PC-3 (cell line): ENCODE results near the gene NAV2. TPM values are rescaled to one million over a fixed set of nuclear protein-coding genes. Genes with fewer than 3 reads are reported as not detected.

Source experiments
- ATAC-seq: fragments of 200-7000 bp; cut with Tn5 transposase; 2 replicates; pipeline ENCODE4 v1.9.1; 2020; ENCODE audit warnings: mild to moderate bottlenecking, moderate library complexity
- BruUV-seq: library from RNA; stranded (reverse); fragments of 400-500 nt; replicated peaks from 2 replicates; lab custom pipeline; 2021; lab: Mats Ljungman, UMichigan
- CTCF ChIA-PET: fragments of 300-600 bp; sonication (Branson Sonifier 250); formaldehyde crosslinking; loops from one replicate; lab custom pipeline; 2022; ENCODE audit warnings: antibody characterized with exemption; lab: Charles Lee
- POLR2A ChIA-PET: fragments of 300-600 bp; sonication (Branson Sonifier 250); formaldehyde crosslinking; loops from one replicate; lab custom pipeline; 2022; ENCODE audit warnings: antibody characterized with exemption; ENCODE audit not compliant: unreplicated experiment; lab: Charles Lee
- DNase-seq: peaks from one replicate; pipeline ENCODE4 v3.0.0-alpha.2; 2015
- H2AFZ ChIP-seq: fragments of 300-600 bp; sonication (generic); 2 replicates; pipeline ENCODE4 v1.6.0; 2016; ENCODE audit warnings: antibody characterized with exemption, low read length
- H3F3A ChIP-seq: fragments of 300-600 bp; sonication (generic); one replicate; pipeline ENCODE4 v1.6.0; 2017; ENCODE audit warnings: antibody characterized with exemption, low read length, control low read depth, mild to moderate bottlenecking; ENCODE audit not compliant: unreplicated experiment
- H3K27ac ChIP-seq: fragments of 300-600 bp; sonication (generic); 2 replicates; pipeline ENCODE4 v1.5.1; 2016; ENCODE audit warnings: mild to moderate bottlenecking, low read length
- H3K27me3 ChIP-seq: fragments of 300-600 bp; sonication (generic); 2 replicates; pipeline ENCODE4 v1.6.1; 2016; ENCODE audit warnings: low read length, mixed read lengths
- H3K36me3 ChIP-seq: fragments of 300-600 bp; sonication (generic); 2 replicates; pipeline ENCODE4 v1.6.1; 2016; ENCODE audit warnings: low read depth, mixed run types, low read length, mixed read lengths
- H3K4me1 ChIP-seq: fragments of 300-600 bp; sonication (generic); 2 replicates; pipeline ENCODE4 v1.5.1; 2016; ENCODE audit warnings: low read length; ENCODE audit not compliant: insufficient read depth
- H3K4me2 ChIP-seq: fragments of 300-600 bp; sonication (generic); 2 replicates; pipeline ENCODE4 v1.6.0; 2016; ENCODE audit warnings: low read length
- H3K4me3 ChIP-seq: fragments of 300-600 bp; sonication (generic); 2 replicates; pipeline ENCODE4 v1.5.1; 2016; ENCODE audit warnings: mild to moderate bottlenecking, low read length, mixed read lengths
- H3K79me2 ChIP-seq: fragments of 300-600 bp; sonication (generic); 2 replicates; pipeline ENCODE4 v1.6.1; 2017; ENCODE audit warnings: low read length, mixed read lengths
- H3K9ac ChIP-seq: fragments of 300-600 bp; sonication (generic); 2 replicates; pipeline ENCODE4 v1.6.0; 2016; ENCODE audit warnings: mild to moderate bottlenecking, low read length
- H3K9me2 ChIP-seq: fragments of 300-600 bp; sonication (generic); replicated peaks from 2 replicates; pipeline ENCODE4 v1.6.1; 2016; ENCODE audit warnings: mixed run types, low read length, mixed read lengths
- H3K9me3 ChIP-seq: fragments of 300-600 bp; sonication (generic); 2 replicates; pipeline ENCODE4 v1.6.1; 2016; ENCODE audit warnings: low read length, mixed read lengths
- H4K20me1 ChIP-seq: fragments of 300-600 bp; sonication (generic); 2 replicates; pipeline ENCODE4 v1.6.1; 2016; ENCODE audit warnings: low read length, mixed read lengths
- EZH2 ChIP-seq: fragments of 300-600 bp; sonication (generic); IDR thresholded peaks from one replicate; pipeline ENCODE4 v1.6.1; 2017; ENCODE audit warnings: antibody characterized with exemption, mild to moderate bottlenecking, low read length; ENCODE audit not compliant: unreplicated experiment
- EZH2phosphoT487 ChIP-seq: fragments of 300-600 bp; sonication (generic); IDR thresholded peaks from 2 replicates; pipeline ENCODE4 v1.6.1; 2018; ENCODE audit warnings: mild to moderate bottlenecking, antibody characterized with exemption, low read length, borderline replicate concordance
- intact Hi-C: fragments of 100-400 bp; cut with micrococcal nuclease; formaldehyde crosslinking; loops from 2 replicates; pipeline ENCODE4 v1.9.0; 2023
- total RNA-seq: library from RNA; depleted of rRNA; stranded (reverse); fragments of >200 nt; gene quantifications from 2 replicates; pipeline ENCODE4 v1.2.3, GENCODE V29; 2014
- TF ChIP-seq, protein P1 (sequence below): fragments of 300-600 bp; sonication (generic); conservative IDR thresholded peaks from 2 replicates; pipeline ENCODE4 v1.5.1; 2017; ENCODE audit warnings: antibody characterized with exemption, low read depth, mild to moderate bottlenecking, low read length

The NAV2 gene
- total RNA-seq, 1 experiment from 2014 or later, result 10.4 TPM

DNA sequence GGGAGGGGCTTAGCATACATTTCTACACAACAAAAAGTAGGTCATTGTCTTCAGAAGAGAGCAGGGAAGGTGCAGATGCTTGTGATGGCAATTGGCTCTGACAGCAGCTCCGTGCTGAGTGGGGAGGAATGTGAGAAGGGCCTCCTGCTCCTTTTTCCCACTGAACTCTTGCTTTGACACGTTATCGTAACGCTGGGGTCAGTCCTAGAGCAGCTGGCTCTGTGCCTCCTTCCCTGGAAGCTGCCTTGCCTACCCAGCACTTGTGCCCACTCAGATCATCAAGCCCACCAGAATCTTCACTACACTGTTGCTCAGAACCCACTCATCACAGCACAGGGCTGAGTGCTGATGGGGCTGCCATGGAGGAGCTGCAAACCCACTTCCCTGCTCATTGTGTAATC is 14.9 kb upstream of the NAV2 start:
- BruUV-seq, result no TSS peak
- ATAC-seq (no peak), DNase-seq (no peak)
- Histone ChIP-seq H3F3A (no peaks in the 10 kb centered on the region), H3K9me2 (no peaks in the 10 kb centered on the region), H2AFZ (no peak overlapping the region), H3K27me3 (no peaks in the 10 kb centered on the region), H3K79me2 (no peaks in the 10 kb centered on the region), H3K4me2 (no peak overlapping the region), H3K4me3 (no peak overlapping the region), H3K4me1 (no peaks in the 10 kb centered on the region), H3K27ac (no peak overlapping the region), H3K36me3 (no peaks in the 10 kb centered on the region), H4K20me1 (no peaks in the 10 kb centered on the region), H3K9me3 (no peaks in the 10 kb centered on the region), H3K9ac (no peak overlapping the region)
- intact Hi-C loops, result no loop called here
- CTCF ChIA-PET, result no interaction called here
- POLR2A ChIA-PET, result no interaction called here
- TF ChIP-seq, protein P1, sequence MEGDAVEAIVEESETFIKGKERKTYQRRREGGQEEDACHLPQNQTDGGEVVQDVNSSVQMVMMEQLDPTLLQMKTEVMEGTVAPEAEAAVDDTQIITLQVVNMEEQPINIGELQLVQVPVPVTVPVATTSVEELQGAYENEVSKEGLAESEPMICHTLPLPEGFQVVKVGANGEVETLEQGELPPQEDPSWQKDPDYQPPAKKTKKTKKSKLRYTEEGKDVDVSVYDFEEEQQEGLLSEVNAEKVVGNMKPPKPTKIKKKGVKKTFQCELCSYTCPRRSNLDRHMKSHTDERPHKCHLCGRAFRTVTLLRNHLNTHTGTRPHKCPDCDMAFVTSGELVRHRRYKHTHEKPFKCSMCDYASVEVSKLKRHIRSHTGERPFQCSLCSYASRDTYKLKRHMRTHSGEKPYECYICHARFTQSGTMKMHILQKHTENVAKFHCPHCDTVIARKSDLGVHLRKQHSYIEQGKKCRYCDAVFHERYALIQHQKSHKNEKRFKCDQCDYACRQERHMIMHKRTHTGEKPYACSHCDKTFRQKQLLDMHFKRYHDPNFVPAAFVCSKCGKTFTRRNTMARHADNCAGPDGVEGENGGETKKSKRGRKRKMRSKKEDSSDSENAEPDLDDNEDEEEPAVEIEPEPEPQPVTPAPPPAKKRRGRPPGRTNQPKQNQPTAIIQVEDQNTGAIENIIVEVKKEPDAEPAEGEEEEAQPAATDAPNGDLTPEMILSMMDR, result no peak
- no peak for TF ChIP-seq EZH2
- no peak for TF ChIP-seq EZH2phosphoT487

DNA sequence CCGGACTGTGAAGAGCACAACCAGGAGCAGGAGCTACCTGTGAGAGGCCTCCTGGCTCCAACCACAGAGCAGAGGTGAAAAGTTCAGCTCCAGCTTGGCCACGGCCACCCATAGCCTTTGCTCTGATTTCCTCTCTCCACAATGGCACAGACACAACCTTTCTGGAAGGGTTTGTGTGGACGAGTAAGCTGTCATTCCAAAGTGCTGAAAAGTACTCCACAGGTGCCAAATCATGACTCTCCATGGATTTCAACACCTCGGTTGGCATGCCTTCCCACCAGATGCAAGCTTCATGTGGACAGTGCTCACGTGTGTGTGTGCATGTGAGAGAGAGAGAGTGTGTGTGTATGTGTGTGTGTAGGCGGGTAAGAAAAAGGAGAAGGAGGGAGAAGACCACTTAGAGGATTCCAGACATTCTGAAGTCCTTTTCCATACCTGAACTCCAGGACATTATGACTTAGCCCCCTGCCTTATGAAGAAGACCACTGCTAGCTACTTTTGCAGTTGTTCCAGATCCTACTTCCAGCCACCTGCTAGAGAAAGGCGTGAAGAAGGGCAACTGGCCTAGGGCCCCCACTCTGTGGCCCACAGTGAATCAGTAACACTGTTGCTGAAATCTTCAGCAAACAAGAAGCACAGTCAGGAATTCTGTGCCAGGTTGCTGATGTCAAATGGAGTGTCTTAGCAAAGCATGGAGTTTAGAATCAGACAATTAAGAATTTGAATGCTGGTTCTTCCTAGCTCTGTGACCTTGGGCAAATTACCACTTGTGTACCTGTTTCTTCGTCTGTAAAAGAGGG is 13.9 kb upstream of the NAV2 start:
- CTCF ChIA-PET, result no interaction called here
- ATAC-seq (no peak), DNase-seq (peak; percentile 38)
- no peaks in the 10 kb centered on the region for H3K4me1 ChIP-seq
- intact Hi-C loops, result no loop called here
- no TSS peak for BruUV-seq
- no peaks in the 10 kb centered on the region for H3K27me3 ChIP-seq
- POLR2A ChIA-PET, result no interaction called here
- H3K9ac ChIP-seq, result no peak overlapping the region
- H2AFZ ChIP-seq, result no peak overlapping the region
- no peaks in the 10 kb centered on the region for H3K9me3 ChIP-seq
- no peaks in the 10 kb centered on the region for H3F3A ChIP-seq
- H3K4me3 ChIP-seq, result no peak overlapping the region
- no peak overlapping the region for H3K27ac ChIP-seq
- H3K9me2 ChIP-seq, result no peaks in the 10 kb centered on the region
- no peaks in the 10 kb centered on the region for H3K36me3 ChIP-seq
- no peaks in the 10 kb centered on the region for H3K79me2 ChIP-seq
- no peak overlapping the region for H3K4me2 ChIP-seq
- H4K20me1 ChIP-seq, result no peaks in the 10 kb centered on the region
- no peak for TF ChIP-seq EZH2phosphoT487
- TF ChIP-seq, protein P1, result no peak
- no peak for TF ChIP-seq EZH2

DNA sequence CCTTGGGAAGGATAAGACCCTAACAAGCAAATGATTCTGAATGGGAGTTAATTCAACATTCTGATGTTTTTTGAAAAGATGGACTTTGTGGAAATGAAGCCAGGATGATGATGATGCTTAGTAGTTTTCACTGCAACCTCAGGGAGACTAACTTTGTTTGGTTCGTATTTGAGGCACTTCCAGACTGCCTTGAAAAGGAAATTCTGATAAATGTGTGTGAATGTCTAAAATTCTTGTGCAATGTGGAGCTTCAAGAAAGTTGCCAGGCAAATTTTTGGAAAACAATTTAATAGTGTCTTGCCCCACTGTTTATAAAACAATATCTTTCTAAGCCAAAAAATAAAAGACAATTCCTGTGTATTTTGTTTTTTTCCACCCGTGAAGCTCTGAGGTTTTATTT is 11.2 kb upstream of the NAV2 start:
- H4K20me1 ChIP-seq, result no peaks in the 10 kb centered on the region
- no peaks in the 10 kb centered on the region for H3K9me3 ChIP-seq
- H3K27me3 ChIP-seq, result no peaks in the 10 kb centered on the region
- no peak overlapping the region for H3K9ac ChIP-seq
- no peak overlapping the region for H3K4me2 ChIP-seq
- H2AFZ ChIP-seq, result no peak overlapping the region
- no peak overlapping the region for H3K4me3 ChIP-seq
- no peak overlapping the region for H3K27ac ChIP-seq
- CTCF ChIA-PET, result no interaction called here
- no peak for ATAC-seq
- no peaks in the 10 kb centered on the region for H3K4me1 ChIP-seq
- POLR2A ChIA-PET, result no interaction called here
- no peaks in the 10 kb centered on the region for H3F3A ChIP-seq
- no peak for DNase-seq
- no peaks in the 10 kb centered on the region for H3K9me2 ChIP-seq
- no peak for TF ChIP-seq EZH2phosphoT487
- TF ChIP-seq, protein P1, result no peak
- no peak for TF ChIP-seq EZH2
- intact Hi-C loops, result no loop called here
- no peaks in the 10 kb centered on the region for H3K36me3 ChIP-seq
- no peaks in the 10 kb centered on the region for H3K79me2 ChIP-seq
- BruUV-seq, result no TSS peak
